Measurements from ENCODE around the gene HNF1B. TPM values are rescaled to one million over a fixed set of nuclear protein-coding genes. Genes with fewer than 3 reads are reported as not detected.

HNF1B gene
- total RNA-seq, 1 experiment from 2014 or later = not detected

DNA sequence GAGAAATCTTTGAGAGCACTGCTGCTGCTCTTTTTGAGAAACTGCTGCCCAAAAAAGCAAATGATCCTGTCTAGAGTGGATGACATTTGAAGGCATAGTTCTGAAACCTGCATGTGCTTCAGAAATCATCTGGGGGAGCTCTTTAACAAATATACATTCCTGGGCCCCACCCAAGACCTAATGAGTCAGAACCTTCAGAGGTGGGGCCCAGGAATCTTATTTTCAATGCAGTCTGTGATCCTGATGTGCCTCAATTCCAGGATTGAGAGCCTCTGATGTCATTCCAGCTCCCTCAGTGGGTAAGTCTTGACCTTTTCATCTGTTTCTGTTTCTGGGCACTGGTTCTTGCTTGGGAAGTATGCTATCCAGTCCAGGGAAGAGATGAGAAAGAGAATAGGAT lies 42.3 kb downstream of the HNF1B start:
- Histone ChIP-seq H3F3A (ENCODE audit: insufficient read depth, low read depth) (peaks cover 4% of the 10 kb centered on the region; the same call in 1 of the 2 replicates), H3K79me2 (ENCODE audit: low read depth) (no peaks in the 10 kb centered on the region), H3K27ac (no peak overlapping the region), H3K4me2 (no peak overlapping the region), H3K36me3 (ENCODE audit: low read depth) (no peaks in the 10 kb centered on the region), H3K9me2 (ENCODE audit: insufficient read depth) (no peaks in the 10 kb centered on the region), H4K20me1 (ENCODE audit: insufficient read depth) (no peaks in the 10 kb centered on the region), H3K27me3 (ENCODE audit: insufficient read depth, low read depth) (no peaks in the 10 kb centered on the region), H3K4me1 (replicated peaks; ENCODE audit: insufficient read depth) (peaks cover 29% of the 10 kb centered on the region), H3K4me3 (no peak overlapping the region), H3K9me3 (ENCODE audit: insufficient read depth, low read depth) (no peaks in the 10 kb centered on the region), H2AFZ (no peak overlapping the region)
- ChIA-PET POLR2A (ENCODE audit: unreplicated experiment) (interaction anchor here (0.5 kb wide), 1 partner anchor 750 kb away, joined by 5 read pairs; no protein-coding TSS in a partner anchor), CTCF (interaction anchor here (0.5 to 1.1 kb wide), 2 partner anchors 58 to 68 kb away, joined by 4 to 8 read pairs; no protein-coding TSS in a partner anchor)
- intact Hi-C loops (cut with micrococcal nuclease; ENCODE audit: unreplicated experiment) = loop anchor here (2.0 kb wide), 2 partner anchors 68 to 114 kb away; no protein-coding TSS in a partner anchor
- BruUV-seq (replicated peaks) = no TSS peak
- no peak for TF ChIP-seq EZH2 (IDR thresholded peaks at IDR 0.05; ENCODE audit: low read depth)
- TF ChIP-seq, protein P1, sequence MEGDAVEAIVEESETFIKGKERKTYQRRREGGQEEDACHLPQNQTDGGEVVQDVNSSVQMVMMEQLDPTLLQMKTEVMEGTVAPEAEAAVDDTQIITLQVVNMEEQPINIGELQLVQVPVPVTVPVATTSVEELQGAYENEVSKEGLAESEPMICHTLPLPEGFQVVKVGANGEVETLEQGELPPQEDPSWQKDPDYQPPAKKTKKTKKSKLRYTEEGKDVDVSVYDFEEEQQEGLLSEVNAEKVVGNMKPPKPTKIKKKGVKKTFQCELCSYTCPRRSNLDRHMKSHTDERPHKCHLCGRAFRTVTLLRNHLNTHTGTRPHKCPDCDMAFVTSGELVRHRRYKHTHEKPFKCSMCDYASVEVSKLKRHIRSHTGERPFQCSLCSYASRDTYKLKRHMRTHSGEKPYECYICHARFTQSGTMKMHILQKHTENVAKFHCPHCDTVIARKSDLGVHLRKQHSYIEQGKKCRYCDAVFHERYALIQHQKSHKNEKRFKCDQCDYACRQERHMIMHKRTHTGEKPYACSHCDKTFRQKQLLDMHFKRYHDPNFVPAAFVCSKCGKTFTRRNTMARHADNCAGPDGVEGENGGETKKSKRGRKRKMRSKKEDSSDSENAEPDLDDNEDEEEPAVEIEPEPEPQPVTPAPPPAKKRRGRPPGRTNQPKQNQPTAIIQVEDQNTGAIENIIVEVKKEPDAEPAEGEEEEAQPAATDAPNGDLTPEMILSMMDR (conservative IDR thresholded peaks at IDR 0.05) = no peak
- DNase-seq = peak; percentile 42 to 74

GRCh38 chr17:37701496-37701898 lies 43.4 kb downstream of the HNF1B start:
- DNase-seq = no peak
- H3K79me2 ChIP-seq (ENCODE audit: low read depth) = no peaks in the 10 kb centered on the region
- POLR2A ChIA-PET (ENCODE audit: unreplicated experiment) = no interaction called here
- no peak overlapping the region for H3K4me3 ChIP-seq
- H2AFZ ChIP-seq = no peak overlapping the region
- H3K9me3 ChIP-seq (ENCODE audit: insufficient read depth, low read depth) = no peaks in the 10 kb centered on the region
- BruUV-seq (replicated peaks) = no TSS peak
- H4K20me1 ChIP-seq (ENCODE audit: insufficient read depth) = no peaks in the 10 kb centered on the region
- no peak overlapping the region for H3K27ac ChIP-seq
- TF ChIP-seq EZH2 (IDR thresholded peaks at IDR 0.05; ENCODE audit: low read depth) = no peak
- TF ChIP-seq, protein P1 (conservative IDR thresholded peaks at IDR 0.05) = peak; percentile 75
- intact Hi-C loops (cut with micrococcal nuclease; ENCODE audit: unreplicated experiment) = no loop called here
- peaks cover 4% of the 10 kb centered on the region; the same call in 1 of the 2 replicates for H3F3A ChIP-seq (ENCODE audit: insufficient read depth, low read depth)
- H3K4me2 ChIP-seq = no peak overlapping the region
- no peaks in the 10 kb centered on the region for H3K36me3 ChIP-seq (ENCODE audit: low read depth)
- H3K27me3 ChIP-seq (ENCODE audit: insufficient read depth, low read depth) = no peaks in the 10 kb centered on the region
- CTCF ChIA-PET = no interaction called here
- no peaks in the 10 kb centered on the region for H3K9me2 ChIP-seq (ENCODE audit: insufficient read depth)
- peaks cover 26% of the 10 kb centered on the region for H3K4me1 ChIP-seq (replicated peaks; ENCODE audit: insufficient read depth)

DNA sequence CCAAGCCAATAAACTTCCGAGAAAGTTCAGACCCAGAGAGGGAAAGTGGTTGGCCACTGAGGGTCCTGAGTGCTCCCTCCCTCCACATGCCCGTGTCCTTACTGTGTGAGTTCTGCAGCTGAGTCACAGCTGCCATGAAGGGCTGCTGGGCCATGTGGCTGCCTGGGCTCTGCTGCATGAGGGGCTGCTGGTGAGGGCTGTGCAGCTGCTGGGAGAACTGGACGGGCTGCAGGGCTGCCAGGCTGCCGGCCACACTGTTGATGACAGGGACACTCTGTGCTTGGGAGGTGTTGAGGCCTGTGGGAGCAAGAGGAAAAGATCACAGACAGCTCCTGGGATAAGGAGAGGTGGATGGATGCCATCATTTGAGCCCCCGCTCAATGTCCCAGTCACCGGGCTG lies 44.0 kb downstream of the HNF1B start:
- no peaks in the 10 kb centered on the region for H3K9me2 ChIP-seq (ENCODE audit: insufficient read depth)
- intact Hi-C loops (cut with micrococcal nuclease; ENCODE audit: unreplicated experiment) = no loop called here

More for the DNA sequence above, 44.0 kb downstream of the HNF1B start:
- Histone ChIP-seq H3K9me3 (ENCODE audit: insufficient read depth, low read depth) (no peaks in the 10 kb centered on the region), H3K4me1 (replicated peaks; ENCODE audit: insufficient read depth) (peaks cover 21% of the 10 kb centered on the region), H3K27ac (no peak overlapping the region), H3F3A (ENCODE audit: insufficient read depth, low read depth) (peaks cover 4% of the 10 kb centered on the region; the same call in 1 of the 2 replicates), H3K79me2 (ENCODE audit: low read depth) (no peaks in the 10 kb centered on the region), H2AFZ (no peak overlapping the region), H3K4me3 (no peak overlapping the region), H4K20me1 (ENCODE audit: insufficient read depth) (no peaks in the 10 kb centered on the region), H3K36me3 (ENCODE audit: low read depth) (no peaks in the 10 kb centered on the region), H3K27me3 (ENCODE audit: insufficient read depth, low read depth) (no peaks in the 10 kb centered on the region), H3K4me2 (no peak overlapping the region)
- TF ChIP-seq, protein P1 (conservative IDR thresholded peaks at IDR 0.05) = no peak
- no peak for TF ChIP-seq EZH2 (IDR thresholded peaks at IDR 0.05; ENCODE audit: low read depth)
- BruUV-seq (replicated peaks) = no TSS peak
- POLR2A ChIA-PET (ENCODE audit: unreplicated experiment) = no interaction called here
- CTCF ChIA-PET = no interaction called here
- no peak for DNase-seq
